Liver (tissue), 3 donors: ENCODE measurements around the gene ADM2.

Experiments
- ATF3 ChIP-seq: IDR thresholded peaks from 2 replicates; pipeline ENCODE4 v1.6.1; 2016; ENCODE audit warnings: antibody characterized with exemption
- EGR1 ChIP-seq, 2 donors: IDR thresholded peaks; 2 replicates each; pipeline ENCODE4 v1.6.1; 2016 to 2018; ENCODE audit warnings: antibody characterized with exemption in 2 of 2, low read depth in 2 of 2
- GABPA ChIP-seq, 2 donors: IDR thresholded peaks in 1 of 2; conservative IDR thresholded peaks in 1 of 2; 2 replicates each; pipeline ENCODE4 v1.6.1; 2016; ENCODE audit warnings: antibody characterized with exemption in 2 of 2, mild to moderate bottlenecking in 1 of 2, moderate library complexity in 1 of 2
- JUND ChIP-seq, 2 donors: IDR thresholded peaks; 2 replicates each; pipeline ENCODE4 v1.6.1; 2016; ENCODE audit warnings: antibody characterized with exemption in 2 of 2
- RAD21 ChIP-seq, 2 donors: IDR thresholded peaks; 2 replicates each; pipeline ENCODE4 v1.6.1; 2016; ENCODE audit warnings: antibody characterized with exemption in 2 of 2, mild to moderate bottlenecking in 2 of 2
- RXRA ChIP-seq, 2 donors: IDR thresholded peaks; 2 replicates each; pipeline ENCODE4 v1.6.1; 2017 to 2018; ENCODE audit warnings: antibody characterized with exemption in 2 of 2, mild to moderate bottlenecking in 1 of 2
- SP1 ChIP-seq: IDR thresholded peaks from 2 replicates; pipeline ENCODE4 v1.6.1; 2018; ENCODE audit warnings: antibody characterized with exemption, mild to moderate bottlenecking
- TAF1 ChIP-seq: conservative IDR thresholded peaks from 2 replicates; pipeline ENCODE4 v1.6.1; 2016; ENCODE audit warnings: antibody characterized with exemption, mild to moderate bottlenecking
- YY1 ChIP-seq: IDR thresholded peaks from 2 replicates; pipeline ENCODE4 v1.6.1; 2016; ENCODE audit warnings: antibody characterized with exemption, mild to moderate bottlenecking
- TF ChIP-seq, protein P1 (sequence below): IDR thresholded peaks from 2 replicates; pipeline ENCODE4 v1.6.1; 2016; ENCODE audit warnings: antibody characterized with exemption
- TF ChIP-seq, protein P2 (sequence below): fragments of 150-350 bp; IDR thresholded peaks from 2 replicates; pipeline ENCODE4 v1.5.1; 2017; ENCODE audit warnings: improper control_type of control experiment, low read depth, low read length; ENCODE audit not compliant: missing input control
- TF ChIP-seq, protein P3 (sequence below): IDR thresholded peaks from 2 replicates; pipeline ENCODE4 v1.6.1; 2016; ENCODE audit warnings: antibody characterized with exemption, mild to moderate bottlenecking
- donor health status: healthy.
- donor health status: healthy.

DNA sequence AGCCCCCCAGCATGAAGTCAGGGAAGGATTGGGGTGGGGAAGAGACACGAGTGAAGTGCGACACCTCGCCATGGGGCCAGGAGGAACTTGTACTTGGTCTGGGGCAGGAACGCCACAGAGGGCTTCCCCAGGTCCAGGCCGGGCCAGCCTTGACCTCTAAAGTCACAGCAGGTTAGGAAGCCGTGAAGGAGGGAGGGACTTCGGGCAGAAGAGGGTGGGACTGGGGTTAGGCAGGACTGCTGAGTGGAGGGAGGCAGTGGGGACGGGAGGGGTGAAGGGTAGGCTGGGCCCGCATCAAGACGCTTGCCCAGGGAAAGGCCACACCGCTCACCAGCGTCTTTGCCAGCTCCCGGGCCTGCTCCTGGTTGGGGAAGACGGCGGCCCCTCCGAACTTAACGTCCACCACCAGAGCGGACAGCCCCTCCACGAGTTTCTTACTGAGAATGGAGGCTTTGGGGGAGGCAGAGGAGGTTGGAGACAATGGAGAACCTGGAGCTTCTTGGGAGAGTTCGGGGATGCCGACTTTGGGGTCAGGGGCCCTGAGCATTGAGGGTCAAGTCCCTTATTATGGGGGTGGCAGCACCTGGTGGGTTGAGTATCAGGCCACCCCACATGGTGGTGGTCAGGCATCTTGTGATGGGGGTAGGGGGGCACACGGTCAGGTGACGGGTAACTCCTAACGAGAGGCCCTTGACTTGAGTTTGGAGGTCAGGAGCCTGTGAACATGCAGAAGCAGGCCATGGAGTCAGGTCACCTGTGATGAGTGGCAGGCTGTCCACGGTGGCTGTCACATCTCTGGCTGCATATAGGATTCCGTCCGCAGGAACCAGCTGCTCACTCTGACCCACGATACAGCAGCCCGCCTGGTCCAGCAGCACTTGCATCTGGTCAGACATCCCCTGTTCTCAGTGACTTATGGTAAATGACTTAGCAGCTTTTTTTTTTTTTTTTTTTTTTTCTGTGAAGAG is 45.8 kb downstream of the ADM2 start:
- TF ChIP-seq, protein P1, sequence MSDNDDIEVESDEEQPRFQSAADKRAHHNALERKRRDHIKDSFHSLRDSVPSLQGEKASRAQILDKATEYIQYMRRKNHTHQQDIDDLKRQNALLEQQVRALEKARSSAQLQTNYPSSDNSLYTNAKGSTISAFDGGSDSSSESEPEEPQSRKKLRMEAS, result no peak
- TF ChIP-seq, protein P2, sequence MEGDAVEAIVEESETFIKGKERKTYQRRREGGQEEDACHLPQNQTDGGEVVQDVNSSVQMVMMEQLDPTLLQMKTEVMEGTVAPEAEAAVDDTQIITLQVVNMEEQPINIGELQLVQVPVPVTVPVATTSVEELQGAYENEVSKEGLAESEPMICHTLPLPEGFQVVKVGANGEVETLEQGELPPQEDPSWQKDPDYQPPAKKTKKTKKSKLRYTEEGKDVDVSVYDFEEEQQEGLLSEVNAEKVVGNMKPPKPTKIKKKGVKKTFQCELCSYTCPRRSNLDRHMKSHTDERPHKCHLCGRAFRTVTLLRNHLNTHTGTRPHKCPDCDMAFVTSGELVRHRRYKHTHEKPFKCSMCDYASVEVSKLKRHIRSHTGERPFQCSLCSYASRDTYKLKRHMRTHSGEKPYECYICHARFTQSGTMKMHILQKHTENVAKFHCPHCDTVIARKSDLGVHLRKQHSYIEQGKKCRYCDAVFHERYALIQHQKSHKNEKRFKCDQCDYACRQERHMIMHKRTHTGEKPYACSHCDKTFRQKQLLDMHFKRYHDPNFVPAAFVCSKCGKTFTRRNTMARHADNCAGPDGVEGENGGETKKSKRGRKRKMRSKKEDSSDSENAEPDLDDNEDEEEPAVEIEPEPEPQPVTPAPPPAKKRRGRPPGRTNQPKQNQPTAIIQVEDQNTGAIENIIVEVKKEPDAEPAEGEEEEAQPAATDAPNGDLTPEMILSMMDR, result no peak
- TF ChIP-seq RAD21 (IDR thresholded peaks at IDR 0.05) (no peak), EGR1 (IDR thresholded peaks at IDR 0.05; ENCODE audit: low read depth in 2 of 2) (no peak), GABPA (IDR thresholded peaks at IDR 0.05 in 1 of 2, conservative IDR thresholded peaks at IDR 0.05 in 1 of 2) (no peak), ATF3 (no peak), JUND (IDR thresholded peaks at IDR 0.05) (no peak), TAF1 (no peak), YY1 (peak; percentile 45), RXRA (IDR thresholded peaks at IDR 0.05) (peak; percentile 66 to 69), SP1 (no peak)
- TF ChIP-seq, protein P3, sequence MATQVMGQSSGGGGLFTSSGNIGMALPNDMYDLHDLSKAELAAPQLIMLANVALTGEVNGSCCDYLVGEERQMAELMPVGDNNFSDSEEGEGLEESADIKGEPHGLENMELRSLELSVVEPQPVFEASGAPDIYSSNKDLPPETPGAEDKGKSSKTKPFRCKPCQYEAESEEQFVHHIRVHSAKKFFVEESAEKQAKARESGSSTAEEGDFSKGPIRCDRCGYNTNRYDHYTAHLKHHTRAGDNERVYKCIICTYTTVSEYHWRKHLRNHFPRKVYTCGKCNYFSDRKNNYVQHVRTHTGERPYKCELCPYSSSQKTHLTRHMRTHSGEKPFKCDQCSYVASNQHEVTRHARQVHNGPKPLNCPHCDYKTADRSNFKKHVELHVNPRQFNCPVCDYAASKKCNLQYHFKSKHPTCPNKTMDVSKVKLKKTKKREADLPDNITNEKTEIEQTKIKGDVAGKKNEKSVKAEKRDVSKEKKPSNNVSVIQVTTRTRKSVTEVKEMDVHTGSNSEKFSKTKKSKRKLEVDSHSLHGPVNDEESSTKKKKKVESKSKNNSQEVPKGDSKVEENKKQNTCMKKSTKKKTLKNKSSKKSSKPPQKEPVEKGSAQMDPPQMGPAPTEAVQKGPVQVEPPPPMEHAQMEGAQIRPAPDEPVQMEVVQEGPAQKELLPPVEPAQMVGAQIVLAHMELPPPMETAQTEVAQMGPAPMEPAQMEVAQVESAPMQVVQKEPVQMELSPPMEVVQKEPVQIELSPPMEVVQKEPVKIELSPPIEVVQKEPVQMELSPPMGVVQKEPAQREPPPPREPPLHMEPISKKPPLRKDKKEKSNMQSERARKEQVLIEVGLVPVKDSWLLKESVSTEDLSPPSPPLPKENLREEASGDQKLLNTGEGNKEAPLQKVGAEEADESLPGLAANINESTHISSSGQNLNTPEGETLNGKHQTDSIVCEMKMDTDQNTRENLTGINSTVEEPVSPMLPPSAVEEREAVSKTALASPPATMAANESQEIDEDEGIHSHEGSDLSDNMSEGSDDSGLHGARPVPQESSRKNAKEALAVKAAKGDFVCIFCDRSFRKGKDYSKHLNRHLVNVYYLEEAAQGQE, result no peak
